HEK293 (cell line): ENCODE measurements around the gene GIMD1.

Experiments used
- CTCF ChIA-PET: fragments of 350-600 bp; formaldehyde crosslinking; extraction: SDS; loops from one replicate; lab custom pipeline; 2021; ENCODE audit warnings: antibody characterized with exemption; lab: Yijun Ruan, JAX
- POLR2A ChIA-PET: fragments of 300-600 bp; formaldehyde crosslinking; extraction: SDS; loops from one replicate; lab custom pipeline; 2020; ENCODE audit warnings: antibody characterized with exemption, inconsistent platforms; lab: Yijun Ruan, JAX
- H3K27ac ChIP-seq: fragments of 200-500 bp; sonication (Bioruptor generic); 2 replicates; pipeline ENCODE4 v1.5.1; 2014; ENCODE audit warnings: low read depth, low read length, control low read depth, inconsistent platforms; ENCODE audit errors: extremely low read depth
- H3K36me3 ChIP-seq, 2 experiments: fragments of 200-500 bp in 1 of 2; sonication (Bioruptor generic) in 1 of 2; 1 replicate in 1 of 2; 2 replicates in 1 of 2; pipeline ENCODE4 v1.5.1; 2014 to 2017; ENCODE audit warnings: inconsistent platforms in 2 of 2, low read length in 2 of 2; ENCODE audit not compliant: control insufficient read depth in 2 of 2, insufficient read depth in 1 of 2
- H3K4me1 ChIP-seq: fragments of 200-500 bp; sonication (Bioruptor generic); 2 replicates; pipeline ENCODE4 v1.5.1; 2014; ENCODE audit warnings: mild to moderate bottlenecking, low read length, inconsistent platforms; ENCODE audit not compliant: control insufficient read depth, insufficient read depth
- H3K4me3 ChIP-seq: 2 replicates; pipeline ENCODE4 v1.5.1; 2011; ENCODE audit warnings: low read depth, mild to moderate bottlenecking, control low read depth, low read length, moderate library complexity
- H3K9me3 ChIP-seq: fragments of 200-500 bp; sonication (Bioruptor generic); 2 replicates; pipeline ENCODE4 v1.5.1; 2014; ENCODE audit warnings: low read depth, low read length, inconsistent platforms; ENCODE audit not compliant: control insufficient read depth, insufficient read depth
- BCL11A ChIP-seq: fragments of 450-650 bp; formaldehyde crosslinking; IDR thresholded peaks from 2 replicates; pipeline ENCODE4 v1.5.1; 2016; ENCODE audit warnings: low read depth, missing biosample characterization, missing genetic modification characterization
- GFI1B ChIP-seq: fragments of 450-650 bp; formaldehyde crosslinking; IDR thresholded peaks from 2 replicates; pipeline ENCODE4 v1.5.1; 2016; ENCODE audit warnings: missing biosample characterization, missing genetic modification characterization
- HOXA7 ChIP-seq: sonication (generic); formaldehyde crosslinking; IDR thresholded peaks from 2 replicates; pipeline ENCODE4 v1.8.1; 2022; ENCODE audit warnings: missing genetic modification reagents, borderline replicate concordance
- KLF16 ChIP-seq: fragments of 450-650 bp; formaldehyde crosslinking; IDR thresholded peaks from 2 replicates; pipeline ENCODE4 v1.5.1; 2017; ENCODE audit warnings: missing biosample characterization, missing genetic modification characterization
- KLF7 ChIP-seq: fragments of 450-650 bp; formaldehyde crosslinking; IDR thresholded peaks from 2 replicates; pipeline ENCODE4 v1.5.1; 2016; ENCODE audit warnings: missing biosample characterization, missing genetic modification characterization, borderline replicate concordance
- OSR2 ChIP-seq: fragments of 450-650 bp; formaldehyde crosslinking; IDR thresholded peaks from 2 replicates; pipeline ENCODE4 v1.5.1; 2016; ENCODE audit warnings: missing biosample characterization, missing genetic modification characterization
- PRDM1 ChIP-seq: fragments of 450-650 bp; formaldehyde crosslinking; IDR thresholded peaks from 2 replicates; pipeline ENCODE4; 2016; ENCODE audit warnings: missing biosample characterization, missing genetic modification characterization
- SCRT1 ChIP-seq: fragments of 450-650 bp; formaldehyde crosslinking; IDR thresholded peaks from 2 replicates; pipeline ENCODE4 v1.5.1; 2016; ENCODE audit warnings: missing biosample characterization, missing genetic modification characterization, borderline replicate concordance
- SCRT2 ChIP-seq: fragments of 450-650 bp; formaldehyde crosslinking; IDR thresholded peaks from 2 replicates; pipeline ENCODE4 v1.5.1; 2016; ENCODE audit warnings: missing biosample characterization, missing genetic modification characterization
- TCF7L2 ChIP-seq: IDR thresholded peaks from 2 replicates; pipeline ENCODE4 v1.6.1; 2011; ENCODE audit warnings: low read depth, mild to moderate bottlenecking, inconsistent platforms, low read length, moderate library complexity, borderline replicate concordance
- ZBTB17 ChIP-seq: fragments of 450-650 bp; formaldehyde crosslinking; IDR thresholded peaks from 2 replicates; pipeline ENCODE4 v1.5.1; 2016; ENCODE audit warnings: missing biosample characterization, missing genetic modification characterization
- ZBTB20 ChIP-seq: fragments of 450-650 bp; formaldehyde crosslinking; IDR thresholded peaks from 2 replicates; pipeline ENCODE4 v1.5.1; 2016; ENCODE audit warnings: missing biosample characterization, missing genetic modification characterization
- ZNF10 ChIP-seq: fragments of 450-650 bp; formaldehyde crosslinking; IDR thresholded peaks from 2 replicates; pipeline ENCODE4 v1.5.1; 2017; ENCODE audit warnings: missing biosample characterization, missing genetic modification characterization
- ZNF155 ChIP-seq: fragments of 450-650 bp; formaldehyde crosslinking; IDR thresholded peaks from 2 replicates; pipeline ENCODE4 v1.5.1; 2016; ENCODE audit warnings: missing biosample characterization, missing genetic modification characterization
- ZNF174 ChIP-seq: fragments of 450-650 bp; formaldehyde crosslinking; IDR thresholded peaks from 2 replicates; pipeline ENCODE4 v1.5.0; 2017; ENCODE audit warnings: missing biosample characterization, mild to moderate bottlenecking, missing genetic modification characterization
- ZNF18 ChIP-seq: fragments of 450-650 bp; formaldehyde crosslinking; IDR thresholded peaks from 2 replicates; pipeline ENCODE4 v1.5.1; 2016; ENCODE audit warnings: missing biosample characterization, missing genetic modification characterization
- ZNF24 ChIP-seq: fragments of 450-650 bp; formaldehyde crosslinking; IDR thresholded peaks from 2 replicates; pipeline ENCODE4 v1.5.1; 2016; ENCODE audit warnings: missing biosample characterization, missing genetic modification characterization
- ZNF416 ChIP-seq: fragments of 450-650 bp; formaldehyde crosslinking; IDR thresholded peaks from 2 replicates; pipeline ENCODE4 v1.5.1; 2016; ENCODE audit warnings: missing biosample characterization, missing genetic modification characterization
- ZNF449 ChIP-seq: fragments of 450-650 bp; formaldehyde crosslinking; IDR thresholded peaks from 2 replicates; pipeline ENCODE4 v1.5.1; 2017; ENCODE audit warnings: missing biosample characterization, mild to moderate bottlenecking, missing genetic modification characterization, moderate library complexity
- ZNF558 ChIP-seq: fragments of 450-650 bp; formaldehyde crosslinking; IDR thresholded peaks from 2 replicates; pipeline ENCODE4 v1.5.1; 2016; ENCODE audit warnings: missing biosample characterization, missing genetic modification characterization
- ZNF664 ChIP-seq: fragments of 450-650 bp; formaldehyde crosslinking; IDR thresholded peaks from 2 replicates; pipeline ENCODE4 v1.5.1; 2016; ENCODE audit warnings: missing biosample characterization, missing genetic modification characterization
- ZNF830 ChIP-seq: fragments of 450-650 bp; IDR thresholded peaks from 2 replicates; pipeline ENCODE4 v1.5.0; 2018; ENCODE audit warnings: missing biosample characterization, missing genetic modification characterization, low read depth, mild to moderate bottlenecking, moderate library complexity
- TF ChIP-seq, protein P1 (sequence below): fragments of 450-650 bp; formaldehyde crosslinking; IDR thresholded peaks from 2 replicates; pipeline ENCODE4 v1.5.1; 2016; ENCODE audit warnings: missing biosample characterization, missing genetic modification characterization, low read depth
- TF ChIP-seq, protein P2 (sequence below): fragments of 450-650 bp; formaldehyde crosslinking; IDR thresholded peaks from 2 replicates; pipeline ENCODE4 v1.5.1; 2016; ENCODE audit warnings: missing biosample characterization, missing genetic modification characterization
- TF ChIP-seq, protein P3 (sequence below): fragments of 450-650 bp; formaldehyde crosslinking; IDR thresholded peaks from 2 replicates; pipeline ENCODE4 v1.5.1; 2017; ENCODE audit warnings: missing biosample characterization, missing genetic modification characterization
- TF ChIP-seq, protein P4 (sequence below): fragments of 450-650 bp; formaldehyde crosslinking; IDR thresholded peaks from 2 replicates; pipeline ENCODE4 v1.5.1; 2016; ENCODE audit warnings: missing biosample characterization, missing genetic modification characterization

Gene GIMD1

GRCh38 chr4:106314960-106315359, 53.6 kb downstream of the GIMD1 start:
- peaks cover 2% of the 10 kb centered on the region; the same call in 1 of the 2 replicates for H3K4me1 ChIP-seq
- no peaks in the 10 kb centered on the region for H3K36me3 ChIP-seq
- no peak overlapping the region for H3K27ac ChIP-seq
- ChIA-PET POLR2A (interaction anchor here (1.0 kb wide), 1 partner anchor 12 kb away, joined by 3 read pairs; no protein-coding TSS in a partner anchor), CTCF (interaction anchor here (1.1 kb wide), 1 partner anchor 49 kb away, joined by 4 read pairs; no protein-coding TSS in a partner anchor)
- peak overlapping the region; percentile 77 for H3K4me3 ChIP-seq
- 0 out of 2 replicates have a peak, but pooled peaks have one; percentile 19 for TF ChIP-seq PRDM1 (tag by site-specific recombination)
- no peak for TF ChIP-seq GFI1B (tag by site-specific recombination)
- peak; percentile 62; the same call in 1 of the 2 replicates for TF ChIP-seq ZNF449
- no peaks in the 10 kb centered on the region for H3K9me3 ChIP-seq

- Histone ChIP-seq H3K4me1 (peaks cover 2% of the 10 kb centered on the region; the same call in 1 of the 2 replicates), H3K9me3 (no peaks in the 10 kb centered on the region), H3K4me3 (no peak overlapping the region), H3K36me3 (peaks cover 0 to 6% of the 10 kb centered on the region in 2 experiments; a peak in 1 of 3 replicates), H3K27ac (no peak overlapping the region)
- POLR2A ChIA-PET, result no interaction called here
- CTCF ChIA-PET, result interaction anchor here (0.7 kb wide), 1 partner anchor 13 kb away, joined by 4 read pairs; no protein-coding TSS in a partner anchor
- TF ChIP-seq, protein P1, sequence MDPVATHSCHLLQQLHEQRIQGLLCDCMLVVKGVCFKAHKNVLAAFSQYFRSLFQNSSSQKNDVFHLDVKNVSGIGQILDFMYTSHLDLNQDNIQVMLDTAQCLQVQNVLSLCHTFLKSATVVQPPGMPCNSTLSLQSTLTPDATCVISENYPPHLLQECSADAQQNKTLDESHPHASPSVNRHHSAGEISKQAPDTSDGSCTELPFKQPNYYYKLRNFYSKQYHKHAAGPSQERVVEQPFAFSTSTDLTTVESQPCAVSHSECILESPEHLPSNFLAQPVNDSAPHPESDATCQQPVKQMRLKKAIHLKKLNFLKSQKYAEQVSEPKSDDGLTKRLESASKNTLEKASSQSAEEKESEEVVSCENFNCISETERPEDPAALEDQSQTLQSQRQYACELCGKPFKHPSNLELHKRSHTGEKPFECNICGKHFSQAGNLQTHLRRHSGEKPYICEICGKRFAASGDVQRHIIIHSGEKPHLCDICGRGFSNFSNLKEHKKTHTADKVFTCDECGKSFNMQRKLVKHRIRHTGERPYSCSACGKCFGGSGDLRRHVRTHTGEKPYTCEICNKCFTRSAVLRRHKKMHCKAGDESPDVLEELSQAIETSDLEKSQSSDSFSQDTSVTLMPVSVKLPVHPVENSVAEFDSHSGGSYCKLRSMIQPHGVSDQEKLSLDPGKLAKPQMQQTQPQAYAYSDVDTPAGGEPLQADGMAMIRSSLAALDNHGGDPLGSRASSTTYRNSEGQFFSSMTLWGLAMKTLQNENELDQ (tag by site-specific recombination), result no peak
- no peak for TF ChIP-seq ZNF664 (tag by site-specific recombination)
- no peak for TF ChIP-seq ZNF830 (tag by site-specific recombination)
- TF ChIP-seq ZBTB17 (tag by site-specific recombination), result peak; percentile 95
- no peak for TF ChIP-seq ZNF558
- TF ChIP-seq, protein P2, sequence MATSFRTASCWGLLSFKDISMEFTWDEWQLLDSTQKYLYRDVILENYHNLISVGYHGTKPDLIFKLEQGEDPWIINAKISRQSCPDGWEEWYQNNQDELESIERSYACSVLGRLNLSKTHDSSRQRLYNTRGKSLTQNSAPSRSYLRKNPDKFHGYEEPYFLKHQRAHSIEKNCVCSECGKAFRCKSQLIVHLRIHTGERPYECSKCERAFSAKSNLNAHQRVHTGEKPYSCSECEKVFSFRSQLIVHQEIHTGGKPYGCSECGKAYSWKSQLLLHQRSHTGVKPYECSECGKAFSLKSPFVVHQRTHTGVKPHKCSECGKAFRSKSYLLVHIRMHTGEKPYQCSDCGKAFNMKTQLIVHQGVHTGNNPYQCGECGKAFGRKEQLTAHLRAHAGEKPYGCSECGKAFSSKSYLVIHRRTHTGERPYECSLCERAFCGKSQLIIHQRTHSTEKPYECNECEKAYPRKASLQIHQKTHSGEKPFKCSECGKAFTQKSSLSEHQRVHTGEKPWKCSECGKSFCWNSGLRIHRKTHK (tag by site-specific recombination), result no peak
- TF ChIP-seq, protein P3, sequence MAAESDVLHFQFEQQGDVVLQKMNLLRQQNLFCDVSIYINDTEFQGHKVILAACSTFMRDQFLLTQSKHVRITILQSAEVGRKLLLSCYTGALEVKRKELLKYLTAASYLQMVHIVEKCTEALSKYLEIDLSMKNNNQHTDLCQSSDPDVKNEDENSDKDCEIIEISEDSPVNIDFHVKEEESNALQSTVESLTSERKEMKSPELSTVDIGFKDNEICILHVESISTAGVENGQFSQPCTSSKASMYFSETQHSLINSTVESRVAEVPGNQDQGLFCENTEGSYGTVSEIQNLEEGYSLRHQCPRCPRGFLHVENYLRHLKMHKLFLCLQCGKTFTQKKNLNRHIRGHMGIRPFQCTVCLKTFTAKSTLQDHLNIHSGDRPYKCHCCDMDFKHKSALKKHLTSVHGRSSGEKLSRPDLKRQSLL, result no peak
- TF ChIP-seq KLF7 (tag by site-specific recombination), result no peak
- no peak for TF ChIP-seq ZNF18 (tag by site-specific recombination)
- no peak for TF ChIP-seq ZNF10 (tag by site-specific recombination)
- TF ChIP-seq ZNF24 (tag by site-specific recombination), result no peak
- TF ChIP-seq ZNF416 (tag by site-specific recombination), result no peak
- peak; percentile 57; the same call in 1 of the 2 replicates for TF ChIP-seq SCRT1 (tag by site-specific recombination)
- no peak for TF ChIP-seq ZBTB20 (tag by site-specific recombination)
- no peak for TF ChIP-seq OSR2 (tag by site-specific recombination)
- TF ChIP-seq ZNF174 (tag by site-specific recombination), result no peak
- no peak for TF ChIP-seq KLF16 (tag by site-specific recombination)
- no peak for TF ChIP-seq ZNF155 (tag by site-specific recombination)
- TF ChIP-seq SCRT2 (tag by site-specific recombination), result peak; percentile 79
- no peak for TF ChIP-seq BCL11A (tag by site-specific recombination)
- no peak for TF ChIP-seq HOXA7 (CRISPR knock-in tag)
- TF ChIP-seq, protein P4, sequence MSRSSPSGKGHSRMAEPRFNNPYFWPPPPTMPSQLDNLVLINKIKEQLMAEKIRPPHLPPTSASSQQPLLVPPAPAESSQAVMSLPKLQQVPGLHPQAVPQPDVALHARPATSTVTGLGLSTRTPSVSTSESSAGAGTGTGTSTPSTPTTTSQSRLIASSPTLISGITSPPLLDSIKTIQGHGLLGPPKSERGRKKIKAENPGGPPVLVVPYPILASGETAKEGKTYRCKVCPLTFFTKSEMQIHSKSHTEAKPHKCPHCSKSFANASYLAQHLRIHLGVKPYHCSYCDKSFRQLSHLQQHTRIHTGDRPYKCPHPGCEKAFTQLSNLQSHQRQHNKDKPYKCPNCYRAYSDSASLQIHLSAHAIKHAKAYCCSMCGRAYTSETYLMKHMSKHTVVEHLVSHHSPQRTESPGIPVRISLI (tag by site-specific recombination), result peak; percentile 53; the same call in 1 of the 2 replicates
- no peak for TF ChIP-seq TCF7L2
Measured at GRCh38 chr4:106312997-106313522, 55.5 kb downstream of the GIMD1 start.
